ENCODE results near the gene MYO7B. TPM values are rescaled to one million over a fixed set of nuclear protein-coding genes. Genes with fewer than 3 reads are reported as not detected.
A peak's percentile ranks its signal among the peaks of the same experiment; 100 is the strongest.
"Not testable (repeated sequence)": the region's sequence is repeated elsewhere in the genome, so short reads cannot be mapped to it uniquely, and the experiment has no call there.

MYO7B gene
- total RNA-seq, 1 donor from 2014 or later: 0.07 TPM

DNA sequence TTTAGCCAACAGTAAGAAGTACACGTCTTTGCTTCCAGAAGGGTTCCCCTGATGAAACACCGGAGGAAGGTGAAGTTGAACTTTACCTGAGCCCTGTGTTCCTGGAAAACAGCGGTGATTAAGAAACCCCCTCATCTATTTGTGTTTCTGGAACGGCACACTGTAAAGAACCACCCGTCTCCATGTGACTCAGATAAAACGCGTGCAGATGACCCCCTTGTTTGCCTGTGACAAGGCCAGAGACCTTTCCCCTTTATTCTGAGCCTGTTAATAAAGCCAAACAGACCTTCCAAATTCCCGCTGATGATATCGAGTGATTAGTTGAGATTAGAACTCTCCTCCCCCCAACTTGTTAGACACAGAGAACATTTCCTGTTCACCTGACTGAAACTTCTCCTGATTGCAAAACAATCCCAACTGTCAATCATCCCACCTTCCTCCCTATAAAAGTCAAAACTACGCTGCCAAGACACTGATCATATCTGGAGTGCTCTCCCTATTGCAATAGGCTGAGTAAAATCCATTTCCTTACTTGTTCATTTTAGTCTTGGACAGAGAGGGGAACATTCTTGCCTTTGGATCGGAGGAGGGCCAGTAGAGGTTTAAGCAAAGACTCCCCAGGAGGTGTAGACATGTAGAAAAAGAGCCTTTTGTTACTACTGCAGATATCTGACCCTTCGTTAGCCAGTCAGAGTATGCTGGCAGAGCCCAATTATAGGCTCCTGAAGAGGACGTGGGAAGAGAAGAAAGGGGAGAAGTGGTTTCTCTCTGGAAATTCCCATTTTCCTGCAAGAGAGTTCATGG, 8.3 kb upstream of the MYO7B start:
- peaks cover 21% of the 10 kb centered on the region for H3K4me1 Mint-ChIP-seq (ENCODE audit: low read depth)
- intact Hi-C loops (cut with micrococcal nuclease): loop anchor here (5.0 to 10.0 kb wide), 5 partner anchors 115 to 500 kb away; partner anchors contain the start of genes GPR17, POLR2D, SAP130 and SFT2D3
- peak overlapping the region; percentile 93 for H3K4me3 Mint-ChIP-seq (ENCODE audit: low read depth)

DNA sequence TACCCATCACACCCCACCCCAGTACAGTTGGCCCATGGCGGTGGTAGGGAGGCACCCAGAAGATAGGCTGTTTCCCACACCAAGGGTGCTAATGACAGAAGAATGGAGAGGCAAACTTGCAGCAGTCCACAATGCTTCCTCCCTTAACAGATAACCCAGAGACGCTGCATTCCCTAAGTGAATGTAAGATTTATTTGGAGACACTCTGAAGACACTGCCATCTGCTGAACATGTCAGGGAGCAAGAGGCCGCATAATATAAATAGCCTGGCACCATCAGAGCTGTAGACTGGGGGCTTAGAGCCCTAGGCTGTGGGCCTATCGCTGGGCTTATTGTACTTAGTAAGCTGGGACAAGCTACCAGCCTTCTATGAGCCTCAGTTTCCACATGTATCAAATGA, 7.0 kb upstream of the MYO7B start:
- DNase-seq (ENCODE audit: low spot score): no peak
- Mint-ChIP-seq H3K4me3 (ENCODE audit: low read depth) (no peak overlapping the region), H3K4me1 (ENCODE audit: low read depth) (peaks cover 15% of the 10 kb centered on the region), H3K36me3 (ENCODE audit: low read depth) (peaks cover 10% of the 10 kb centered on the region), H3K27me3 (ENCODE audit: low read depth) (peaks cover 4% of the 10 kb centered on the region), H3K27ac (no peak overlapping the region), H3K9me3 (no peaks in the 10 kb centered on the region)
- intact Hi-C loops (cut with micrococcal nuclease): loop anchor here (5.0 to 10.0 kb wide), 5 partner anchors 116 to 499 kb away; partner anchors contain the start of genes GPR17, POLR2D, SAP130 and SFT2D3

More for the DNA sequence above, 8.3 kb upstream of the MYO7B start:
- no peak for DNase-seq (ENCODE audit: low spot score)
- Mint-ChIP-seq H3K36me3 (ENCODE audit: low read depth) (peaks cover 18% of the 10 kb centered on the region), H3K27ac (peak overlapping the region; percentile 89), H3K27me3 (ENCODE audit: low read depth) (peaks cover 2% of the 10 kb centered on the region), H3K9me3 (no peaks in the 10 kb centered on the region)

DNA sequence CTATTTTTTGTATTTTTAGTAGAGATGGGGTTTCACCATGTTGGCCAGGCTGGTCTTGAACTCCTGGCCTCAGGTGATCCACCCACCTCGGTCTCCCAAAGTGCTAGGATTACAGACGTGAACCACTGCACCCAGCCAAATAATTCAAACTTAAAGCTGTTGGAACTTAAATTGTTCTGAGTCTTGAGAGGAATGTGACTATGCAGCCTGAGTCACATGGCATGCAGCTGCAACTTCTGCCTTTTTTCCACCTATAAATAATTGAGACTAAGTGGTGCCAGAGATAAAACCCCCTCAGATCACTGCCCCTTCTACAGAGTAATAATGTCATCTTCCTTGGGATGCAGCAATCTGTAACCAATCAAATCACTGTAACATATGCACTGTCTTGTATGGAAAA, 6.1 kb upstream of the MYO7B start:
- not testable (repeated sequence) for H3K27ac Mint-ChIP-seq; H3K4me1 Mint-ChIP-seq (ENCODE audit: low read depth); H3K9me3 Mint-ChIP-seq; H3K36me3 Mint-ChIP-seq (ENCODE audit: low read depth); H3K4me3 Mint-ChIP-seq (ENCODE audit: low read depth); DNase-seq (ENCODE audit: low spot score); H3K27me3 Mint-ChIP-seq (ENCODE audit: low read depth)
- intact Hi-C loops (cut with micrococcal nuclease): loop anchor here (5.0 to 10.0 kb wide), 5 partner anchors 117 to 498 kb away; partner anchors contain the start of genes GPR17, POLR2D, SAP130 and SFT2D3

- no peak overlapping the region for H3K27ac Mint-ChIP-seq
- H3K9me3 Mint-ChIP-seq: no peaks in the 10 kb centered on the region
- peaks cover under 1% of the 10 kb centered on the region for H3K36me3 Mint-ChIP-seq (ENCODE audit: low read depth)
- no peak overlapping the region for H3K4me3 Mint-ChIP-seq (ENCODE audit: low read depth)
- intact Hi-C loops (cut with micrococcal nuclease): no loop called here
- H3K4me1 Mint-ChIP-seq (ENCODE audit: low read depth): peaks cover 9% of the 10 kb centered on the region
- DNase-seq (ENCODE audit: low spot score): no peak
- peaks cover 9% of the 10 kb centered on the region for H3K27me3 Mint-ChIP-seq (ENCODE audit: low read depth)
Measured at GRCh38 chr2:127530245-127531140, 5.0 kb upstream of the MYO7B start.

GRCh38 chr2:127531221-127531648, 4.2 kb upstream of the MYO7B start:
- Mint-ChIP-seq H3K4me1 (ENCODE audit: low read depth) (peaks cover 9% of the 10 kb centered on the region), H3K27me3 (ENCODE audit: low read depth) (peaks cover 9% of the 10 kb centered on the region), H3K36me3 (ENCODE audit: low read depth) (no peaks in the 10 kb centered on the region), H3K9me3 (no peaks in the 10 kb centered on the region), H3K4me3 (ENCODE audit: low read depth) (no peak overlapping the region), H3K27ac (no peak overlapping the region)
- intact Hi-C loops (cut with micrococcal nuclease): no loop called here
- no peak for DNase-seq (ENCODE audit: low spot score)

DNA sequence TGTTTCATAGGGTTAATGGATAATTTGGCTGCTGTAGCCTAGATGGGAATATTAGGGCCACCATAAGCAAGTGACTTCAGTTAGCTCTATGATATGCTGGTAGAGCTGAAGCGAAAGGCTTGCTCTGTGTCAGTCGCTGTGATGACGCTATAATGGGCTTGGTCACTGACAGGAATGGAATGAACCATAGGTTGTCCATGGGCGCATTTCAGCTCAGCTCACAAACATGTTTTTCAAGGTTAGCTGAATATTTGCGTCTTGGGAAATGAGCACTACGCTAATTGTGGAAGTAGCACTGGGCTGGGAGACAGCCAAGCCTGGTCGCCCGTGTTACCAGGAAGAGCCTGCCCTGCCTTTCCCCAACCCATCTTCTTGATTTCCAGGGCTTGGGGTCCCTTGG, 3.2 kb upstream of the MYO7B start:
- DNase-seq (ENCODE audit: low spot score): no peak
- H3K4me3 Mint-ChIP-seq (ENCODE audit: low read depth): no peak overlapping the region
- H3K27me3 Mint-ChIP-seq (ENCODE audit: low read depth): peaks cover 10% of the 10 kb centered on the region
- intact Hi-C loops (cut with micrococcal nuclease): no loop called here
- H3K9me3 Mint-ChIP-seq: no peaks in the 10 kb centered on the region
- peaks cover 5% of the 10 kb centered on the region for H3K4me1 Mint-ChIP-seq (ENCODE audit: low read depth)
- H3K36me3 Mint-ChIP-seq (ENCODE audit: low read depth): no peaks in the 10 kb centered on the region
- no peak overlapping the region for H3K27ac Mint-ChIP-seq

GRCh38 chr2:127535918-127536317, 435 bp downstream of the MYO7B start:
- no peaks in the 10 kb centered on the region for H3K36me3 Mint-ChIP-seq (ENCODE audit: low read depth)
- H3K9me3 Mint-ChIP-seq: no peaks in the 10 kb centered on the region
- intact Hi-C loops (cut with micrococcal nuclease): no loop called here
- H3K27ac Mint-ChIP-seq: no peak overlapping the region
- H3K4me1 Mint-ChIP-seq (ENCODE audit: low read depth): peaks cover 2% of the 10 kb centered on the region
- H3K4me3 Mint-ChIP-seq (ENCODE audit: low read depth): no peak overlapping the region
- H3K27me3 Mint-ChIP-seq (ENCODE audit: low read depth): peaks cover 23% of the 10 kb centered on the region
- DNase-seq (ENCODE audit: low spot score): no peak

DNA sequence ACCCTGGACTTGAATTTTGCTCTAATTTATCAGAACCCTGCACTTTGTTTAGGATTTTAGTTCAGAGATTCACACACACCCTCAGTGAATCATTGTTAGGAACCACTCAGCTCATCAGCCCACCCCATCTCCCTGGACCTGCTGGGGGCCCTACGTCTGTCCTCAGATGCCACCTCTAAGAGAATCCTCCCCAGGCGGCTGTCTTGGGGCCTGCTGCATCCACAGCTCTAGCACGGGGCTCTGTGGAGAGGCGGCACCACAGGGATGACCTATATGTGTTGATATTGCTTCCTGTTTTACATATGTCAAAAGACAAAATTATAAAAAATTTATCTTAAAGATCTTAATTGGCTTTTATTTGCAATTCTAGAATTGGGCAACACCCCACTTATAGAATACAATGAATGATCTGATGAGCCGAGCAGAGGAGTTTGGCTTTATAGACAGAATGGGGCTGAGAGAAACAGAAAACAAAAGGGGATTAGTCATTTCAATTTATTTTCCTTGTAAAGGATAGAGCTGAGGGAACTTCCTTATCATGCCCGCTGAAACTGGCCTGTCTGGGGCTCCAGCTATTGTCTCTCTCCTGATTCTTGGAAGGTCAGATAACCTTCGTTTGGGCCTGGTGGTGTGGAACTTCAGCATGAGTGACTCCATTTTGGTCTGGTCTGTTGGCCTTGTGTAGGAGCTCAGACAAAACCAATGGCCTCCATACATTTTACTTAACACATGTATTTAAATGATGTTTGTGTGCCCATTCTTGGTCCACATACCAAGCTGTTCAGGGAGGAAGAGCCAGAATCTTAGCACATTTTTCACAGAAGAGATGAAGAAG, 1.4 kb downstream of the MYO7B start:
- Mint-ChIP-seq H3K4me1 (ENCODE audit: low read depth) (no peaks in the 10 kb centered on the region), H3K9me3 (no peaks in the 10 kb centered on the region), H3K27ac (no peak overlapping the region), H3K4me3 (ENCODE audit: low read depth) (no peak overlapping the region), H3K36me3 (ENCODE audit: low read depth) (no peaks in the 10 kb centered on the region), H3K27me3 (ENCODE audit: low read depth) (peaks cover 25% of the 10 kb centered on the region)
- no peak for DNase-seq (ENCODE audit: low spot score)
- intact Hi-C loops (cut with micrococcal nuclease): no loop called here

- peaks cover 30% of the 10 kb centered on the region for H3K27me3 Mint-ChIP-seq (ENCODE audit: low read depth)
- no peaks in the 10 kb centered on the region for H3K4me1 Mint-ChIP-seq (ENCODE audit: low read depth)
- H3K27ac Mint-ChIP-seq: no peak overlapping the region
Measured at GRCh38 chr2:127537644-127538043, 2.2 kb downstream of the MYO7B start.

GRCh38 chr2:127541809-127542208, 6.3 kb downstream of the MYO7B start:
- no peak for DNase-seq (ENCODE audit: low spot score)
- H3K27ac Mint-ChIP-seq: no peak overlapping the region
- intact Hi-C loops (cut with micrococcal nuclease): no loop called here
- H3K4me1 Mint-ChIP-seq (ENCODE audit: low read depth): no peaks in the 10 kb centered on the region
- H3K9me3 Mint-ChIP-seq: no peaks in the 10 kb centered on the region
- no peaks in the 10 kb centered on the region for H3K36me3 Mint-ChIP-seq (ENCODE audit: low read depth)
- peaks cover 28% of the 10 kb centered on the region for H3K27me3 Mint-ChIP-seq (ENCODE audit: low read depth)
- H3K4me3 Mint-ChIP-seq (ENCODE audit: low read depth): no peak overlapping the region

More at GRCh38 chr2:127537644-127538043, 2.2 kb downstream of the MYO7B start:
- no peak overlapping the region for H3K4me3 Mint-ChIP-seq (ENCODE audit: low read depth)
- DNase-seq (ENCODE audit: low spot score): no peak
- intact Hi-C loops (cut with micrococcal nuclease): no loop called here
- H3K36me3 Mint-ChIP-seq (ENCODE audit: low read depth): no peaks in the 10 kb centered on the region
- H3K9me3 Mint-ChIP-seq: no peaks in the 10 kb centered on the region

- DNase-seq (ENCODE audit: low spot score): no peak
- Mint-ChIP-seq H3K4me1 (ENCODE audit: low read depth) (no peaks in the 10 kb centered on the region), H3K27me3 (ENCODE audit: low read depth) (peaks cover 32% of the 10 kb centered on the region), H3K36me3 (ENCODE audit: low read depth) (no peaks in the 10 kb centered on the region), H3K27ac (no peak overlapping the region), H3K4me3 (ENCODE audit: low read depth) (no peak overlapping the region), H3K9me3 (no peaks in the 10 kb centered on the region)
- intact Hi-C loops (cut with micrococcal nuclease): no loop called here
Measured at GRCh38 chr2:127542231-127542630, 6.7 kb downstream of the MYO7B start.

DNA sequence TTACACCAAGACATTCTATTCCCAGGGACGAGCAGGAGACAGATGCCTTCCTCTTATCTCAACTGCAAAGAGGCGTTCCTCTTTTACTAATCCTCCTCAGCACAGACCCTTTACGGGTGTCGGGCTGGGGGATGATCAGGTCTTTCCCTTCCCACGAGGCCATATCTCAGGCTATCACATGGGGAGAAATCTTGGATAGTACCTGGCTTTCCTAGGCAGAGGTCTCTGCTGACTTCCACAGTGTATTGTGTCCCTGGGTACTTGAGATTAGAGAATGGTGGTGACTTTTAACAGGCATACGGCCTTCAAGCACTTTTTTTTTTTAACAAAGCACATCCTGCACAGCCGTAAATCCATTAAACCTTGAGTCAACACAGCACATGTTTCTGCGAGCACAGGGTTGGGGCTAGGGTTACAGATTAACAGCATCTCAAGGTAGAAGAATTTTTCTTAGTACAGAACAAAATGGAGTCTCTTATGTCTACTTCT, 7.6 kb downstream of the MYO7B start:
- DNase-seq (ENCODE audit: low spot score); intact Hi-C loops (cut with micrococcal nuclease); H3K4me1 Mint-ChIP-seq (ENCODE audit: low read depth); H3K4me3 Mint-ChIP-seq (ENCODE audit: low read depth); H3K9me3 Mint-ChIP-seq; H3K36me3 Mint-ChIP-seq (ENCODE audit: low read depth); H3K27ac Mint-ChIP-seq: not testable (repeated sequence)
- H3K27me3 Mint-ChIP-seq (ENCODE audit: low read depth): peaks cover 32% of the 10 kb centered on the region

Data from activated T-helper 2 cell treated with anti-CD3 and anti-CD28 coated beads, Interferon-gamma antibody, Interleukin-2, Interleukin-4, amounts not matched to agents 10 μg/mL and 5 μg/mL and 100 μg/mL, durations not matched to agents 14 hours and 24 hours and 36 hours (primary cell).